Type B pancreatic cell (in vitro differentiated cells): ENCODE results near the gene TTC38. TPM values are rescaled to one million over a fixed set of nuclear protein-coding genes. Genes with fewer than 3 reads are reported as not detected.
A peak's percentile ranks its signal among the peaks of the same experiment; 100 is the strongest.
"Not testable (repeated sequence)": the region's sequence is repeated elsewhere in the genome, so short reads cannot be mapped to it uniquely, and the experiment has no call there.

Source experiments
- DNase-seq: peaks from one replicate; pipeline ENCODE4 v3.0.0; 2021; ENCODE audit warnings: mixed read lengths; ENCODE audit not compliant: unreplicated experiment; ENCODE audit errors: extremely low spot score
- H3K27ac Mint-ChIP-seq: 2 replicates; pipeline ENCODE4 v1.8.0; 2021; ENCODE audit warnings: mild to moderate bottlenecking, mixed read lengths
- H3K27me3 Mint-ChIP-seq: 2 replicates; pipeline ENCODE4 v1.8.0; 2021; ENCODE audit warnings: mixed read lengths
- H3K36me3 Mint-ChIP-seq: 2 replicates; pipeline ENCODE4 v1.8.0; 2021; ENCODE audit warnings: mixed read lengths
- H3K4me1 Mint-ChIP-seq: one replicate; pipeline ENCODE4 v1.8.0; 2021; ENCODE audit warnings: mixed read lengths; ENCODE audit not compliant: unreplicated experiment
- H3K4me3 Mint-ChIP-seq: 2 replicates; pipeline ENCODE4 v1.8.0; 2021; ENCODE audit warnings: mild to moderate bottlenecking, mixed read lengths
- H3K9me3 Mint-ChIP-seq: 2 replicates; pipeline ENCODE4 v1.8.0; 2021; ENCODE audit warnings: mixed read lengths
- total RNA-seq: library from RNA; stranded (reverse); gene quantifications from 2 replicates; pipeline ENCODE4 v1.2.1, GENCODE V29; 2021; ENCODE audit warnings: low replicate concordance
- TF ChIP-seq, protein P1 (sequence below): fragments of 200-600 bp; sonication (generic); conservative IDR thresholded peaks from 2 replicates; pipeline ENCODE4 v1.5.0; 2021; ENCODE audit warnings: antibody characterized with exemption, mild to moderate bottlenecking

The TTC38 gene
- total RNA-seq, 1 donor from 2014 or later, result 36.9 TPM

DNA sequence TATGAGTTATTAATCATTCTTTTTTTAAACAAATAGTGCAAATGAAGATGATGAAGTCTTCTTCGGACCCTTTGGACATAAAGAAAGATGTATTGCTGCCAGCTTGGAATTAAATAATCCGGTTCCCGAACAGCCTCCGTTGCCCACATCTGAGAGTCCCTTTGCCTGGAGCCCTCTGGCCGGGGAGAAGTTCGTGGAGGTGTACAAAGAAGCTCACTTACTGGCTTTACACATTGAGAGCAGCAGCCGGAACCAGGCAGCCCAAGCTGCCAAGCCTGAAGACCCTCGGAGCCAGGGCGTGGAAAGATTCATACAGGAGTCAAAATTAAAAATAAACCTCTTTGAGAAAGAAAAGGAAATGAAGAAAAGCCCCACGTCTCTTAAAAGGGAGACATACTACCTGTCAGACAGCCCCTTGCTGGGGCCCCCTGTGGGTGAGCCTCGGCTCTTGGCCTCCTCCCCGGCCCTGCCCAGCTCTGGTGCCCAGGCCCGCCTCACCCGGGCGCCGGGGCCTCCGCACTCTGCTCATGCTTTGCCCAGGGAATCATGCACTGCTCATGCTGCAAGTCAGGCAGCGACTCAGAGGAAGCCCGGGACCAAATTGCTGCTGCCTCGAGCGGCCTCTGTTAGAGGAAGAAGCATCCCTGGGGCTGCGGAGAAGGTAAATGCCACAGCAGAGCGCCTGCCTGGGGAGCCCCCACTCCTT lies 40.6 kb downstream of the TTC38 start:
- Mint-ChIP-seq H3K9me3 (no peaks in the 10 kb centered on the region), H3K27me3 (peaks cover 9% of the 10 kb centered on the region), H3K4me1 (peaks cover 3% of the 10 kb centered on the region), H3K27ac (no peak overlapping the region), H3K36me3 (peaks cover 16% of the 10 kb centered on the region), H3K4me3 (peak overlapping the region; percentile 5)
- DNase-seq, result no peak
- TF ChIP-seq, protein P1, sequence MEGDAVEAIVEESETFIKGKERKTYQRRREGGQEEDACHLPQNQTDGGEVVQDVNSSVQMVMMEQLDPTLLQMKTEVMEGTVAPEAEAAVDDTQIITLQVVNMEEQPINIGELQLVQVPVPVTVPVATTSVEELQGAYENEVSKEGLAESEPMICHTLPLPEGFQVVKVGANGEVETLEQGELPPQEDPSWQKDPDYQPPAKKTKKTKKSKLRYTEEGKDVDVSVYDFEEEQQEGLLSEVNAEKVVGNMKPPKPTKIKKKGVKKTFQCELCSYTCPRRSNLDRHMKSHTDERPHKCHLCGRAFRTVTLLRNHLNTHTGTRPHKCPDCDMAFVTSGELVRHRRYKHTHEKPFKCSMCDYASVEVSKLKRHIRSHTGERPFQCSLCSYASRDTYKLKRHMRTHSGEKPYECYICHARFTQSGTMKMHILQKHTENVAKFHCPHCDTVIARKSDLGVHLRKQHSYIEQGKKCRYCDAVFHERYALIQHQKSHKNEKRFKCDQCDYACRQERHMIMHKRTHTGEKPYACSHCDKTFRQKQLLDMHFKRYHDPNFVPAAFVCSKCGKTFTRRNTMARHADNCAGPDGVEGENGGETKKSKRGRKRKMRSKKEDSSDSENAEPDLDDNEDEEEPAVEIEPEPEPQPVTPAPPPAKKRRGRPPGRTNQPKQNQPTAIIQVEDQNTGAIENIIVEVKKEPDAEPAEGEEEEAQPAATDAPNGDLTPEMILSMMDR, result no peak

DNA sequence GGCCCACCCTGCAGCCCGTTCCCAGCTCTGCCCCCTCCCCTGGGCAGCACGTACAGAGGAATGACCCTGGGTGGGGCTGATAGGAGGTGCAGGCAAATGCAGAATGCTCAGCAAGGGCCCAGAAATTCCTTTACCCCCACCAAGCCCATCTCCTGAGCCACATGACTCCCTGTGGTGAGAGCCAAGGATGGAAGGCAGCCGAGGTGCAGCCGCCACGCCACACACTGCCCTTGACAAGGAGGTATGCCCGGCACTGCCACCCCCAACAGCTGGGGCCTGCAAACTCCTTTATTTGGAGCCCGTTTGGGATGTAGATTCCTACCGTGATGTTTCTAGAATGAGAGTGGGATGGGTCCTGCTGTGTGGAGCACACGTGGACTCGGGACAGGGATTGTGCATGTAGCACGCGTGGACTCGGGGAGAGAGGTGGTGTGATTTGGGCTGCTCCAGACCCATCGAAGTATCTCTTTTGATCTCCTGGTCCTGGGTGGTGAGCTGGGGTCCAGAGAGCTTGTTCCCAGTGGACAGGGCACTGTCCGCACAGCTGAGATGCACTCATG lies 41.8 kb downstream of the TTC38 start:
- TF ChIP-seq, protein P1, result no peak
- H3K9me3 Mint-ChIP-seq, result no peaks in the 10 kb centered on the region
- H3K4me3 Mint-ChIP-seq, result no peak overlapping the region
- DNase-seq, result no peak
- H3K36me3 Mint-ChIP-seq, result peaks cover 13% of the 10 kb centered on the region
- H3K4me1 Mint-ChIP-seq, result no peaks in the 10 kb centered on the region
- no peak overlapping the region for H3K27ac Mint-ChIP-seq
- peaks cover 9% of the 10 kb centered on the region for H3K27me3 Mint-ChIP-seq

DNA sequence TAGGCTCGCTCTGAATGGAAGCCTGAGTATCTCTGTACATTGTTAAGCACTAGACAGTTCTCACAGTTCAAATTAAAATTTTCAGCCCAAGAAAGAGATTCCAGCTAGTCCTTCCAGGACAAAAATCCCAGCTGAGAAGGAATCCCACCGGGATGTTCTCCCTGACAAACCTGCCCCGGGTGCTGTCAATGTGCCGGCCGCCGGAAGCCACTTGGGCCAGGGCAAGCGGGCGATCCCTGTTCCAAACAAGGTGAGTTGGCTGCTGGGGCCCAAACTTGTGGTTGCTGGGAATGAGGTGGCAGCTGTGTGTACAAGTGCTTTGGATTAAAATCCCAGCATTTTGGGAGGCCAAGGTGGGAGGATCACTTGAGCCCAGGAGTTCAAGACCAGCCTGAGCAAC lies 44.2 kb downstream of the TTC38 start:
- Mint-ChIP-seq H3K27ac (no peak overlapping the region), H3K4me3 (no peak overlapping the region), H3K4me1 (no peaks in the 10 kb centered on the region), H3K9me3 (no peaks in the 10 kb centered on the region), H3K36me3 (peaks cover 9% of the 10 kb centered on the region), H3K27me3 (peaks cover 9% of the 10 kb centered on the region)
- no peak for DNase-seq
- TF ChIP-seq, protein P1, result no peak

DNA sequence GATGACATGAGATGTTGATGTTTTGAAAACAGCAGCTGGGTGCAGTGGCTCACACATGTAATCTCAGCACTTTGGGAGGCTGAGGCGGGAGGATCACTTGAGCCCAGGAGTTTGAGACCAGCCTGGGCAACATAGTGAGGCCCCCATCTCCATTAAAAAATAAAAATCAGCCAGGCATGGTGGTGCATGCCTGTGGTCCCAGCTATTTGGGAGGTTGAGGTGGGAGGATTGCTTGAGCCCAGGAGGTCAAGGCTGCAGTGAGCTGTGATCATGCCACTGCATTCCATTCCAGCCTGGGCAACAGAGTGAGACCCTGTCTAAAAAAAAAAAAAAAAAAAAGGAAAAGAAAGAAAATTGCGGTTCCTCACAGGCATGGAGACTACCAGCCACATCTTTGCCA lies 45.0 kb downstream of the TTC38 start:
- H3K4me1 Mint-ChIP-seq, H3K4me3 Mint-ChIP-seq, DNase-seq, H3K36me3 Mint-ChIP-seq, H3K27me3 Mint-ChIP-seq, H3K9me3 Mint-ChIP-seq, H3K27ac Mint-ChIP-seq: not testable (repeated sequence)

DNA sequence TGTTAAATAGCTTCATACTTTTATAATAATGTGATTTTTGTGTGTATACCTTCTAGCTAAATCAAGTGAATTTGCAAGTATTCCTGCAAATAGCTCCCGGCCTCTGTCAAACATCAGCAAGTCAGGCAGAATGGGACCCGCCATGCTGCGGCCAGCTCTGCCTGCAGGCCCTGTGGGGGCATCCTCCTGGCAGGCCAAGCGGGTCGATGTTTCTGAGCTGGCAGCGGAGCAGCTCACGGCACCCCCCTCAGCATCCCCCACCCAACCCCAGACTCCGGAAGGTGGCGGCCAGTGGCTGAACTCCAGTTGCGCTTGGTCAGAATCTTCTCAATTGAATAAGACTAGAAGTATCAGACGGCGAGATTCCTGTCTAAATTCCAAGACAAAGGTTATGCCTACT lies 48.2 kb downstream of the TTC38 start:
- Mint-ChIP-seq H3K27ac (no peak overlapping the region), H3K9me3 (no peaks in the 10 kb centered on the region), H3K27me3 (no peaks in the 10 kb centered on the region), H3K4me1 (no peaks in the 10 kb centered on the region), H3K4me3 (no peak overlapping the region), H3K36me3 (no peaks in the 10 kb centered on the region)
- no peak for DNase-seq
- TF ChIP-seq, protein P1, result no peak

DNA sequence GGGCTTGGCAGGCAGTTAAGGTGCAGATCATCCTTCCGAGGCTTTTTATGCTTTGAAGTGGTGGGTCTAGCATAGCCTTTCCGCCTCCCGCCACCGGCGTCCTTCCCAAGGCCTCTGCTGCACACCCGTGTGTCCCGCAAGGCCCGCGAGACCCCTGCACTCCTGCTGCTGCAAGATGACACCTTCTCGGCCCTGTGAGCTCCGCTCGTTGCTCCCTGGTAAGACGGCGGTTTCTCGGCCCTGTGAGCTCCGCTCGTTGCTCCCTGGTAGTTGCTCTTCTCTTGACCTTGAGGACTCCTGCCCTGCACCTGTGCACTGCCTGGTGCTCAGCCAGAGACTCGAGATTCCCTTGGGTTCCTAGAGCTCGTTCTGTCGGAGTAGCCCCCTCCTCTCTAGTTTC lies 49.8 kb downstream of the TTC38 start:
- no peak overlapping the region for H3K27ac Mint-ChIP-seq
- H3K9me3 Mint-ChIP-seq, result no peaks in the 10 kb centered on the region
- H3K36me3 Mint-ChIP-seq, result no peaks in the 10 kb centered on the region
- H3K4me1 Mint-ChIP-seq, result no peaks in the 10 kb centered on the region
- TF ChIP-seq, protein P1, result no peak
- DNase-seq, result no peak
- H3K27me3 Mint-ChIP-seq, result no peaks in the 10 kb centered on the region
- H3K4me3 Mint-ChIP-seq, result no peak overlapping the region
